SH-SY5Y (cell line): Measurements from ENCODE around the gene TOM1L2.

ENCODE experiments used
- GATA2 ChIP-seq: IDR thresholded peaks from 2 replicates; pipeline ENCODE4 v1.6.1; 2011; ENCODE audit warnings: mild to moderate bottlenecking, low read depth, low read length
- GATA3 ChIP-seq: IDR thresholded peaks from 2 replicates; pipeline ENCODE4 v1.6.1; 2011; ENCODE audit warnings: low read depth, mild to moderate bottlenecking, low read length, moderate library complexity

- TF ChIP-seq GATA2, result no peak
- TF ChIP-seq GATA3, result no peak
Observed at GRCh38 chr17:17950806-17951205, 21.4 kb downstream of the TOM1L2 start.
